Measurements from ENCODE around the gene PHF21B. TPM values are rescaled to one million over a fixed set of nuclear protein-coding genes. Genes with fewer than 3 reads are reported as not detected.

Gene PHF21B
- total and polyA plus RNA-seq, 2 of the 8 experiments (the other 6 are each of a cell fraction or from before 2014, with no cell fraction given), result 19.3 to 68.1 TPM

DNA sequence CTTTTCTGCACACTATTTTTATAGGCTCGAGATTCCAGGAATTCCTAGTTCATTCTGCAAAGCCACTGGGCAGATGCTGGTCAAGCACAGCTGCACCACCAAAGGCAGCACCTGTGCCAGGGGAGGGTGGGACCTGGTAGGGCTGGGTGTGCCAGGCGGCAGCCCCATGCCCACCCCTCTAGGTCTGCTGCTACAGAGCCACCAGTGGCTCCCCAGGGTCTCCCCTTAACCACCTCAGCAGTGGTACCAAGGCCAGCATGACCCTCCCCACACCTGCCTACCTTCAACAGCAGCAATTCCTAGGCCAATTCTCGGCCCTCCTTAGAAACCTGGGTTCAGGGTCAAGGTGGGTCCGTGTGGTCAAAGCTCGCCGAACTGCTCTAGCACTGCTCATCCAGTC is 39.5 kb downstream of the PHF21B start:
- H3K79me2 ChIP-seq (ENCODE audit: control insufficient read depth in 1 of 2, insufficient read depth in 2 of 2, low read length in 2 of 2), result peaks cover 0 to 45% of the 10 kb centered on the region in 2 experiments; a peak in 2 of 4 replicates
- POLR2A ChIA-PET (ENCODE audit: partially characterized antibody), result interaction anchor here (1.5 to 17.9 kb wide), 5 partner anchors 14 to 36 kb away, joined by 4 to 204 read pairs (median 11); partner anchors contain the start of gene PHF21B

More for the DNA sequence above, 39.5 kb downstream of the PHF21B start:
- Histone ChIP-seq H3K23me2 (ENCODE audit: low read depth, low read length) (no peaks in the 10 kb centered on the region), H3K9me3 (ENCODE audit: insufficient read depth in 2 of 2, low read depth in 1 of 2, low read length in 1 of 2) (no peaks in the 10 kb centered on the region), H4K91ac (replicated peaks; ENCODE audit: insufficient read length, low read length) (no peak overlapping the region), H2BK120ac (replicated peaks; ENCODE audit: low read depth, low read length) (no peak overlapping the region), H3K23ac (ENCODE audit: insufficient read length) (no peak overlapping the region), H3K4me2 (ENCODE audit: insufficient read depth in 1 of 2, low read depth in 2 of 2, low read length in 2 of 2) (no peak overlapping the region), H4K20me1 (replicated peaks in 1 of 2; ENCODE audit: control insufficient read depth in 1 of 2, insufficient read depth in 2 of 2, low read length in 2 of 2) (peaks cover 34 to 48% of the 10 kb centered on the region in 2 experiments), H2BK15ac (ENCODE audit: low read length) (no peak overlapping the region), H3K27me3 (replicated peaks in 1 of 4; ENCODE audit: control insufficient read depth in 3 of 4, extremely low read depth in 1 of 4, insufficient read depth in 3 of 4, low read length in 3 of 4) (no peaks in the 10 kb centered on the region; a peak in 1 of 7 replicates), H3K4me3 (ENCODE audit: extremely low read depth in 1 of 4, insufficient read depth in 2 of 4, low read depth in 3 of 4, low read length in 4 of 4) (no peak overlapping the region), H3K36me3 (ENCODE audit: control insufficient read depth in 2 of 4, insufficient read depth in 4 of 4, low read length in 3 of 4) (peaks cover 0 to 14% (median 5%) of the 10 kb centered on the region in 4 experiments; a peak in 4 of 8 replicates), H3K18ac (ENCODE audit: extremely low read depth, low read length) (no peak overlapping the region), H2BK12ac (ENCODE audit: low read depth, low read length) (no peak overlapping the region), H3K56ac (replicated peaks; ENCODE audit: insufficient read length, low read depth, low read length) (no peak overlapping the region), H2BK20ac (ENCODE audit: low read length) (no peak overlapping the region), H3K9ac (replicated peaks in 1 of 4; ENCODE audit: extremely low read depth in 1 of 4, low read depth in 3 of 4, low read length in 3 of 4) (no peak overlapping the region), H2BK5ac (ENCODE audit: low read depth, low read length) (no peak overlapping the region), H3K4me1 (replicated peaks in 1 of 4; ENCODE audit: control insufficient read depth in 3 of 4, insufficient read depth in 4 of 4, low read length in 3 of 4) (peaks cover 0 to 30% (median 7%) of the 10 kb centered on the region in 4 experiments; a peak in 6 of 7 replicates), H3K79me1 (ENCODE audit: low read depth, low read length) (peaks cover 19% of the 10 kb centered on the region), H2AFZ (ENCODE audit: low read length) (no peak overlapping the region), H3K4ac (replicated peaks; ENCODE audit: insufficient read length, low read depth, low read length) (no peak overlapping the region), H4K5ac (ENCODE audit: insufficient read length, low read depth, low read length) (no peak overlapping the region), H3K27ac (ENCODE audit: low read depth, low read length) (no peak overlapping the region), H2AK5ac (ENCODE audit: low read depth, low read length) (no peak overlapping the region), H3K14ac (ENCODE audit: insufficient read length) (no peak overlapping the region), H4K8ac (ENCODE audit: extremely low read depth, insufficient read depth, low read length) (no peak overlapping the region; the same call in 1 of the 2 replicates)
- no peak for DNase-seq (ENCODE audit: low read depth in 1 of 2, low spot score in 2 of 2)
- CTCF ChIA-PET (ENCODE audit: partially characterized antibody), result interaction anchor here (1.3 to 3.2 kb wide), 6 partner anchors 12 to 81 kb away, joined by 3 to 36 read pairs (median 8); no protein-coding TSS in a partner anchor
- FAIRE-seq, result no peak
- no peak for TF ChIP-seq JUN (IDR thresholded peaks at IDR 0.05; ENCODE audit: low read depth, low read length)
- WGBS, 2 experiments (ENCODE audit: extremely low coverage in 1 of 2, insufficient coverage in 1 of 2, insufficient read length in 1 of 2, insufficient replicate concordance in 2 of 2, low coverage in 1 of 2, low lambda C conversion rate in 2 of 2, missing lambda C conversion rate in 1 of 2), result 91% methylated on average over 5 of the region's 6 CpGs; no CpG with 5 or more reads in 1 of the 2 experiments

Measured in H1 (cell line).